Hepatocyte (in vitro differentiated cells): ENCODE results near the gene CACNA1C. TPM values are rescaled to one million over a fixed set of nuclear protein-coding genes. Genes with fewer than 3 reads are reported as not detected.

ENCODE experiments used
- DNase-seq: peaks from one replicate; pipeline ENCODE4 v3.0.0-alpha.2; 2016; ENCODE audit warnings: low spot score
- H2AFZ ChIP-seq: fragments of 200-600 bp; sonication (generic); 2 replicates; pipeline ENCODE4 v1.6.0; 2016; ENCODE audit warnings: antibody characterized with exemption, mild to moderate bottlenecking
- H3K27ac ChIP-seq: fragments of 200-600 bp; sonication (generic); 2 replicates; pipeline ENCODE4 v1.5.1; 2016; ENCODE audit warnings: mild to moderate bottlenecking
- H3K27me3 ChIP-seq: fragments of 200-600 bp; sonication (generic); 2 replicates; pipeline ENCODE4 v1.6.1; 2016
- H3K36me3 ChIP-seq: fragments of 200-600 bp; sonication (generic); replicated peaks from 2 replicates; pipeline ENCODE4 v1.5.1; 2016; ENCODE audit warnings: low read depth; ENCODE audit not compliant: insufficient read depth
- H3K4me1 ChIP-seq: fragments of 200-600 bp; sonication (generic); 2 replicates; pipeline ENCODE4 v1.5.1; 2016; ENCODE audit warnings: mild to moderate bottlenecking, moderate library complexity; ENCODE audit not compliant: insufficient read depth
- H3K4me2 ChIP-seq: fragments of 200-600 bp; sonication (generic); 2 replicates; pipeline ENCODE4 v1.6.0; 2016
- H3K4me3 ChIP-seq: fragments of 200-600 bp; sonication (generic); 2 replicates; pipeline ENCODE4 v1.5.1; 2016; ENCODE audit warnings: mild to moderate bottlenecking
- H3K79me2 ChIP-seq: fragments of 200-600 bp; sonication (generic); 2 replicates; pipeline ENCODE4 v1.6.0; 2017; ENCODE audit warnings: mild to moderate bottlenecking
- H3K9me2 ChIP-seq: fragments of 200-600 bp; sonication (generic); replicated peaks from 2 replicates; pipeline ENCODE4 v1.6.0; 2017; ENCODE audit warnings: mild to moderate bottlenecking; ENCODE audit not compliant: insufficient read depth
- H3K9me3 ChIP-seq: fragments of 200-600 bp; sonication (generic); 2 replicates; pipeline ENCODE4 v1.5.1; 2016; ENCODE audit warnings: low read depth, mild to moderate bottlenecking
- H4K20me1 ChIP-seq: fragments of 200-600 bp; sonication (generic); 2 replicates; pipeline ENCODE4 v1.6.0; 2016; ENCODE audit warnings: mild to moderate bottlenecking; ENCODE audit not compliant: insufficient read depth, poor library complexity, severe bottlenecking
- EZH2 ChIP-seq: fragments of 200-600 bp; sonication (generic); IDR thresholded peaks from 2 replicates; pipeline ENCODE4 v1.6.1; 2016; ENCODE audit warnings: antibody characterized with exemption, mild to moderate bottlenecking, borderline replicate concordance
- EZH2phosphoT487 ChIP-seq: fragments of 200-600 bp; sonication (generic); IDR thresholded peaks from one replicate; pipeline ENCODE4 v1.6.1; 2018; ENCODE audit warnings: antibody characterized with exemption, mild to moderate bottlenecking, low read depth, moderate library complexity; ENCODE audit not compliant: unreplicated experiment, severe bottlenecking
- WGBS: methylation state at CpG from one replicate; pipeline ENCODE4 v1.1.6; 2016; ENCODE audit warnings: low lambda C conversion rate; ENCODE audit errors: missing lambda C conversion rate; 5-methylcytosine and 5-hydroxymethylcytosine counted together
- polyA plus RNA-seq: library from polyadenylated mRNA; unstranded; fragments of >200 nt; fragmentation: Nextera tagmentation; extraction: Ambion mirVana; gene quantifications from 2 replicates; pipeline ENCODE4 v1.2.1, GENCODE V29; 2016
- total RNA-seq: library from RNA; depleted of rRNA; stranded (reverse); fragments of >200 nt; gene quantifications from 2 replicates; pipeline ENCODE4 v1.2.3, GENCODE V29; 2014
- TF ChIP-seq, protein P1 (sequence below): fragments of 200-600 bp; sonication (generic); IDR thresholded peaks from 2 replicates; pipeline ENCODE4 v1.5.1; 2016; ENCODE audit warnings: antibody characterized with exemption, mild to moderate bottlenecking; ENCODE audit not compliant: poor library complexity

Gene CACNA1C
- total and polyA plus RNA-seq, 2 experiments from 2014 or later: 3.2 to 4.0 TPM

DNA sequence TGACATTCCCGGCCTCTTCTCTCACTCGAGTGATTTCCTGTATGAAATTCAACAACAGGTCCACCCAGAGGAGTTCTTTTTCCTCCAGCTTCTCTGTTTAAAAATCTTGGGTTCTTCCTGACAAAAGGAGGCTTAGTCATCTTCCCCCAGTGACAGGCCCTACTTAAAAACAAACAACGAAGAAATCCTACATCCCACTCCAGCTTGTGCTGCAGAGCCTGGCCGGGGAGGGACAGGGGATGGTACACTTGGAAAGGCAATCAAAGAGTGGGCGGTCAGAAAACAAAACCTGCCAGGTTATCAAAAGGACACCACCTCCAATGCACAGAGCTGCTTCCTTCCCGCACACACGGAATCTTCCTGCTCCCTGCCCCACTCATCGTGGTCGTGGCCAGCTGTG is 101.3 kb downstream of the CACNA1C start:
- H2AFZ ChIP-seq: no peak overlapping the region
- no peak for DNase-seq
- H3K79me2 ChIP-seq: no peaks in the 10 kb centered on the region
- H3K27me3 ChIP-seq: no peaks in the 10 kb centered on the region
- WGBS: 52% methylated on average over 9 of the region's 9 CpGs
- no peaks in the 10 kb centered on the region for H3K36me3 ChIP-seq
- H3K4me1 ChIP-seq: no peaks in the 10 kb centered on the region
- H3K4me3 ChIP-seq: no peak overlapping the region
- H3K27ac ChIP-seq: no peak overlapping the region
- no peaks in the 10 kb centered on the region for H3K9me3 ChIP-seq
- TF ChIP-seq EZH2 (no peak), EZH2phosphoT487 (no peak)
- TF ChIP-seq, protein P1, sequence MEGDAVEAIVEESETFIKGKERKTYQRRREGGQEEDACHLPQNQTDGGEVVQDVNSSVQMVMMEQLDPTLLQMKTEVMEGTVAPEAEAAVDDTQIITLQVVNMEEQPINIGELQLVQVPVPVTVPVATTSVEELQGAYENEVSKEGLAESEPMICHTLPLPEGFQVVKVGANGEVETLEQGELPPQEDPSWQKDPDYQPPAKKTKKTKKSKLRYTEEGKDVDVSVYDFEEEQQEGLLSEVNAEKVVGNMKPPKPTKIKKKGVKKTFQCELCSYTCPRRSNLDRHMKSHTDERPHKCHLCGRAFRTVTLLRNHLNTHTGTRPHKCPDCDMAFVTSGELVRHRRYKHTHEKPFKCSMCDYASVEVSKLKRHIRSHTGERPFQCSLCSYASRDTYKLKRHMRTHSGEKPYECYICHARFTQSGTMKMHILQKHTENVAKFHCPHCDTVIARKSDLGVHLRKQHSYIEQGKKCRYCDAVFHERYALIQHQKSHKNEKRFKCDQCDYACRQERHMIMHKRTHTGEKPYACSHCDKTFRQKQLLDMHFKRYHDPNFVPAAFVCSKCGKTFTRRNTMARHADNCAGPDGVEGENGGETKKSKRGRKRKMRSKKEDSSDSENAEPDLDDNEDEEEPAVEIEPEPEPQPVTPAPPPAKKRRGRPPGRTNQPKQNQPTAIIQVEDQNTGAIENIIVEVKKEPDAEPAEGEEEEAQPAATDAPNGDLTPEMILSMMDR: no peak
- no peaks in the 10 kb centered on the region for H4K20me1 ChIP-seq
- H3K9me2 ChIP-seq: no peaks in the 10 kb centered on the region
- no peak overlapping the region for H3K4me2 ChIP-seq

DNA sequence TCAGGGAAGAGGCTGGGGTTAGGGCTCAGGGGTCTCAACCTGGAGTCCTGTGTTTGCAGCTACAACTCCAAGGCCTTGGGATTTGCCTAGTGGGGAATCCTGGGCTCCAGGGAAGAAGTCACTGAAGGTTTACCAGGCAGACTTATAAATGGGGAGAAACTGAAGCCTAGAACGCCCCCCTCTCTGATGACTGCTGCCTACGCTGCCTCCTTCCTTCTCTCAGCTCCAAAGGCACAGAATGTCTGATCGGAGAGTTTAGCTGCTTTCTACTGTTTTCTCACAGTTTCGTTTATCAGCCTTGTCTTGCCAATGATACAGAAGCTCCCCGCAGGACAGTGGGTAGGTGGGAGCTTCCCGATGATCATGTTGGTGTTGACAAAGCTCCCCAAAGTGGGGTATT is 101.7 kb downstream of the CACNA1C start:
- WGBS: 89% methylated on average over 6 of the region's 6 CpGs
- TF ChIP-seq EZH2phosphoT487: no peak
- TF ChIP-seq, protein P1: no peak
- no peak for TF ChIP-seq EZH2
- no peaks in the 10 kb centered on the region for H3K9me2 ChIP-seq
- H3K4me3 ChIP-seq: no peak overlapping the region
- no peaks in the 10 kb centered on the region for H3K4me1 ChIP-seq
- H4K20me1 ChIP-seq: no peaks in the 10 kb centered on the region
- H3K79me2 ChIP-seq: no peaks in the 10 kb centered on the region
- no peaks in the 10 kb centered on the region for H3K9me3 ChIP-seq
- H3K36me3 ChIP-seq: no peaks in the 10 kb centered on the region
- no peak overlapping the region for H2AFZ ChIP-seq
- no peak overlapping the region for H3K27ac ChIP-seq
- no peaks in the 10 kb centered on the region for H3K27me3 ChIP-seq
- H3K4me2 ChIP-seq: no peak overlapping the region
- no peak for DNase-seq

DNA sequence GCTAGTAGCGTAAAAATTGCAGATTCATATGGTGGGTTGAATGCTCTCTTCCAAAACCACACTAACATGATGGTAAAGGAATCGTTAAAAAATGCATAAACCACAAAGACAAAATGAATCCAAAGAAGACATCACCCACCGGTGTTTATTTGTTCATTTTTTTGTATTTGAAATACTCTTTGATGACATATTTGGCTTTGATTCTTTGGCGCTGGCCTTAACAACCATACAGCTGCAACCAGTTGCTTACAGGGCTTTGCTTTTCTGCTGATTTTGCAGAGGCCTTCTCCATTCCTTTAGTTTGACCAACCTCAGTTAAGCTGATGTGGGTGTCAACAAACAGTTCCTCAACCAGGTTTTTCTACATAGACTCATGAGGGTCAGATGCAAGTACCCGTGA is 103.5 kb downstream of the CACNA1C start:
- Histone ChIP-seq H3K36me3 (no peaks in the 10 kb centered on the region), H3K9me3 (no peaks in the 10 kb centered on the region), H3K9me2 (no peaks in the 10 kb centered on the region), H3K79me2 (no peaks in the 10 kb centered on the region), H3K4me1 (no peaks in the 10 kb centered on the region), H3K4me3 (no peak overlapping the region), H2AFZ (no peak overlapping the region), H3K27ac (no peak overlapping the region), H4K20me1 (no peaks in the 10 kb centered on the region), H3K27me3 (no peaks in the 10 kb centered on the region), H3K4me2 (no peak overlapping the region)
- over 99% methylated on average over 5 of the region's 5 CpGs for WGBS
- TF ChIP-seq EZH2: no peak
- TF ChIP-seq, protein P1: no peak
- no peak for TF ChIP-seq EZH2phosphoT487
- no peak for DNase-seq

DNA sequence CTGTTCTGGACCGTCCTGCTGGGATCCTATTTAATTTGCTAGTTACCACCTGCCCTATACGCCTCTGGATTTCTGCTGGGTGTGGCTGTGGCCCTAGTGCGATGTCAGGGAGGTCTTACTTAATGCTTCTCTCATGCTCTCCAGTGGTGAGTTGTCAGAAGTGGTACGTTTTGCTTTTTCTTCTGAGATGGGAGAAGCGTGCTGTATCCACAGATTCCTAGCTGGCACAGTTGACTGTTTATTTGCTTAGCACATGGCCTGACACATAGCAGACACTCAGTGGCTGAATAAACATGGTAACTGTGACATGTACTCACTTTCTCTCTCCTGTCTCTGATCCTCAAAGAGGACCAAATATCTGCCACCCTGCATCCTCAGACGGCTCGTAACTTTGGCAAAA is 107.3 kb downstream of the CACNA1C start:
- 80% methylated on average over 7 of the region's 7 CpGs for whole genome bisulfite sequencing
- TF ChIP-seq, protein P1: no peak
- Histone ChIP-seq H4K20me1 (no peaks in the 10 kb centered on the region), H3K27me3 (no peaks in the 10 kb centered on the region), H3K36me3 (no peaks in the 10 kb centered on the region), H3K4me3 (no peak overlapping the region), H3K9me2 (no peaks in the 10 kb centered on the region), H3K27ac (no peak overlapping the region), H3K4me2 (no peak overlapping the region), H3K9me3 (no peaks in the 10 kb centered on the region), H3K4me1 (no peaks in the 10 kb centered on the region), H3K79me2 (no peaks in the 10 kb centered on the region), H2AFZ (no peak overlapping the region)
- DNase-seq: no peak
